Stimulated activated CD4-positive, alpha-beta T cell treated with anti-CD3 and anti-CD28 coated beads, Interleukin-4, amount 100 ng/mL, for 24 hours (primary cell): ENCODE results near the gene MEG3.

ENCODE experiments used
- DNase-seq: peaks from one replicate; pipeline ENCODE4 v3.0.0-alpha.2; 2020

Gene MEG3

GRCh38 chr14:100866666-100867630 lies 41.0 kb downstream of the MEG3 start:
- no peak for DNase-seq

- no peak for DNase-seq
These were observed 41.9 kb downstream of the MEG3 start for GRCh38 chr14:100867631-100868315.

DNA sequence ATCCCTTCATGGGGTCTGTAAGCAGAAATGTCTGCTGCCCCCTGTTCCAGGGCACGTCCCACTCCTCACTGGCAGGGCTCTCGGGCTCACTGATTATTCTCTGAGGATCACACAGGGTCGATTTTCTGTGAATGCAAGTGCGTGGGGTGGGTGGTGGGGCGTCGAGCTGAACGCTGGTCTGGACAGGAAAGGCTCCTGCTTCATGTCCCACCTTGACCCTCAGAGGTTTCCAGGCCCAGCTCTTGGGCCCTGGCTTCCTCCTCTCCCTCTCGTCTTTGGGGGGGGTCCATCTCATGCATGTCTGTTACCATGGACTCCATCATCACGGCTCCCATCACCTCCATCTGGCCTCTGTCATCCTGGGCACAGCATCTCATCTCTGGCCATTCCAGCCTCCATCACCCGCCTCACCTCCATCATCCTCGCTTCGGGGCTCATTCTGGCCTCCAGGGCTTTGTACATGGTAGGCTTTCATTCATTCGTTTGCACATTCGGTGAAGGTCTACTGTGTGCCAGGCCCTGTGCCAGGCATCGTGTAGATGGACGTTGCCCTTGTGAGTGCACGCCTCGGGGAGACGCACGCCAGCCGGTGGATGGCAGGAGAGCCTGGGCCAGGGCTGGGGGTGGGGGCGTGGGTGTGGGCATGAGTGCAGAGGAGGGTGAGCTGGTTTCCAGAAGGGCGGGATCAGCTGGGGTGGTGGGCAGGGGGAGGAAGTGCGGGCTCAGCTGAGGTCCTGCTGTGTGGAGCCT lies 42.9 kb downstream of the MEG3 start:
- no peak for DNase-seq

DNA sequence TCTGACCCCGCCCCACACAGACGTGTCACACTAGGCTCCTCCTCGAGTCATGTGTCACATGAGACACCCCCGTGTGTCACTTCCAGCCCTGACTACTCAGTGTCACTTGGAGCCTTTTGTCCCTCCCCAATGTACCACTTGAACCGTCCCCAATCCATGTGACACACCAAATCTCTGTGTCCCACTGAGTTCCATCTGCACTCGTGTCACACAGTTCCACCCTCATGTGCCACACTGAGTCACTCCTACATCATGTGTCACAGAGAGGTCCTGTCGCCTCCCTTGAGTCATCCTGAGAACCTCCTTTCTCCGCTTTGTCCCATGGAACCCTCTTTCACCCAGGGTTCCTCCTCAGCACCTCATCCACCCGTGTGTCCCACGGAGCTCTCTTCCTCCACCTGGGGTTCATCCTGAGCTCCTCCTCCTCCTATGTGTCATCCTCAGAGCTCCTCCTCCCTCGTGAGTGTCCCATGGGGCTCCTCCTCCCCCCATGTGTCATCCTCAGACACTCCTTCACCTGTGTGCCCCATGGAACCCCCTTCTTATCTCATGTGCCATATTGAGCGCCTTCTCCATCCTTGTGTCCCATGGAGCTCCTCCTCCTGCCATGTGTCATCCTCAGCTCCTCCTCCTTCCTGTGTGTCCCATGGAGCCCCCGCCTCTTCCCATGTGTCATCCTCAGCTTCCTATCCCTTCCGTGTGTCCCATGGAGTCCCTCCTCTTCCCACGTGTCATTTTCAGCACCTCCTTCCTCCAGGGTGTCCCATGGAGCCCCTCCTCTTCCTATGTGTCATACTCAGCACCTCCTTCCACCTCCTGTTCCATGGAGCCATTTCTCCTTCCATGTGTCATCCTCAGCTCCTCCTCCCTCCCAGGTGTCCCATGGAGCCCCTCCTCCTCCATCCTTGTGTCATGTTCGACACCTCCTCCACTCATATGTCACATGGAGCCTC lies 45.6 kb downstream of the MEG3 start:
- no peak for DNase-seq

- DNase-seq: no peak
These were observed 46.6 kb downstream of the MEG3 start for GRCh38 chr14:100872259-100873095.

DNA sequence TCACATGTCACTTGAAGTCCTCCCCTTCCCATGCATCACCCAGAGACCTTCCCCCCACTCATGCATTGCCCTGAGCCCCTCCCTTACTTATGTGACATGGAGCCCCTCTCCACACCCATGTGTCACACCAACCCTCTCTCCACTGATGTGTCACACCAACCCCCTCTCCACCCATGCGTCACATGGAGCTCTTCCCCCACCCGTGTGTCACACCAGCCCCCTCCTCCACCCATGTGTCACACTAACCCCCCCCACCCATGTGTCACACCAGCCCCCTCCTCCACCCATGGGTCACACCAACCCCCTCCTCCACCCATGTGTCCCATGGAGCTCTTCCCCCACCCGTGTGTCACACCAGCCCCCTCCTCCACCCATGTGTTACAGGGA lies 47.2 kb downstream of the MEG3 start:
- no peak for DNase-seq

DNA sequence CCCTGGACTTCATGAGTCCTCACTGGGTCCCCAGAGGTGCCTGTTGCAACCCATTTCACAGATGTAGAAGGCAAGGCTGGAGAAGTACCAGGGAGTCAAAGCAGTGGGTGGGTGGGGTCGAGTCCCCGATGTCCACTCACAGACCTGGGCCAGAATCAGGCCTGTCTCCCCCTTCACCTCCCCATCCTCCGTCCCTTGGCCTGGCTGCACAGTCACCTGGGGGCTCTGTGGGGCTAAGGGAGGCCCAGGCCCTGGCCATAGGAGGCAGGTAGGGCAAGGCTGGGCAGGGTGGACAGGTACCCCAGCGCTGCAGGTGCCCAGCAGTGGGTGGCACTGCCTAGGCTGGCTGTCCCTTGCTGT lies 48.1 kb downstream of the MEG3 start:
- no peak for DNase-seq

DNA sequence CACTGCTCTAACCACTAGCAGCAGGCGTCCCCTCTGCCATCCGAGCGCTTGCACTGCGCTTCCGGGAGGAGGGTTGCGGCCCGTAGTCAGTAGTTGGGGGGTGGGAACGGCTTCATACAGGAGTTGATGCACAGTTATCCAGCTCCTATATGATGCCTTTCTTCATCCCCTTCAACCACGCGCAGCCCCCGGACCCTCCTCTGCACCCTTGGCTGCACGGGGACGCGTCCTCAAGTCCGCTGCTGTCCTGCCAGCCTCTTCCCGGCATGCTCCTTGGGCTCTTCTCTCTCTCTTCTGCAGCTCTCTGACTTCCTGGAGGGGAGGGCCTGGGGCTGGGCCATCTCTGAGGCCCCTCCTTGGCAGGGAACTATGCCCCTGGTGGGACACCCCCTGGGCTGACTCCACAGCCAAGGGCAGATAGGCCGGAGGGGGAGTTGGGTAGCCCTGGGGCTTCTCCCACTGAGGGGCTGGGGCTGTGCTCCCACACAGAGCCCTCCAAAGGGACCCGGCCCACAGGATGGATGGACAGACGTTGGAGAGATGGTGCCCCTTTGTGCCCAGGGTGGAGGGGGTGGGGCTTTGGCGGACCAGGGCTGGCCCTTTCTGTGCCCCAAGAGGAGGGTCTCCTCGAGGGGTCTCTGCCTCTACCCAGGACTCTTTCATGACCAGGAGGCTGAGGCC lies 48.6 kb downstream of the MEG3 start:
- DNase-seq: no peak

- DNase-seq: no peak
These were observed 49.2 kb downstream of the MEG3 start for GRCh38 chr14:100875126-100875525.

DNA sequence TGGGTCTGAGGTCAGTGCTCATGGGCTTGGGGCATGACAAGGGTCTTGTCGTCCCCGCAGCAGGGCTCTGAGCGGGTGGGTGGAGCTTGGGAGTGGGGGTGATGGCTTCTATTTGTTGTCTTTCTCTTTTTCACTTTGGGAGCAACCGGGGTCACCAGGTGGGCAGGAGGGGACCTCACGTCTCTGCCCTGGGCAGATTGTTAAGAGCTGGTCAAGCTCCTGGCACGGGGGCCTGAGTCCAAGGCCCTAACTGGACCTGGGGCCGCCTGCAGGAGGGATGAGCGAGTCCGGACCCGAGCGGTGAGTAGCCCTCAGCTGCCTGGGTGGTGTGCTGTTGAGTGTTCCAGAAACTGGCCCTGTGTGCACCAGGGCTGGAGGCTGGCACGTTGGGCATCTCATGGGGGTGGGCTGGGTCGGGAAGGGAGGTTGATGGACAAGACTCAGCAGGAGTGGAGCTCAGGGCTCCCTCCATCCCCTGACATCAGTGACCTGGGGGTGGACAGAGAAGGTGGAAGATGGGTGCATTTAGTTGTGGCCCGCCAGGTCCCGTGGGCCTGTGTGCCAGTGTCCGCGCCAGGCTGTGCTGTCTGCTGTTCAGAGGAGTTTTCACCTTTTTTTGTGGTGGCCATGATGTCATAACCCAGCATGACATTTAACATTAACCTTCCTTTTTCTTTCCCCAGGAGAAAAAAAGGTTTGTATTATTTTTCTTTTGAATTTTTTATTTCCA lies 50.1 kb downstream of the MEG3 start:
- DNase-seq: no peak

GRCh38 chr14:100878271-100879146 lies 52.6 kb downstream of the MEG3 start:
- no peak for DNase-seq

DNA sequence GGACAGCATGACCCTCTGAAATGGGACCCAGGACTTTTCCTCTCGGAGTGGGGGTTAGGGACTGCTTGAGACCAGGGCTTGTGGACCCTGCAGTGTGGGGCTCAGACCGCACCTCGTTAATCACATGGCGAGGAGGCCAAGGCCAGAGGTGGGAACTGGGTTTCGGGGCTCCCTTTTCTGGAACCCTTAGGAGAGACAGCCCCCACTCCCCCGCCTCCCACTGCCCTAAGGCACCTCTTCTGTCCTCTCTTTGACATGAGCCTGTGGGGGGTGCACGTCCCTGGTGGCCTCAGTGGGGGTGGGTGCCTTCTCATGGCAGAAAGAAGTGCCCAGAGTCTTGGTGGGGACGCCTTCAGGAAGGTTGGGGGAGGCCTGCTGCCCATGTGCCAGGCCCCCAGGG lies 53.3 kb downstream of the MEG3 start:
- DNase-seq: no peak

DNA sequence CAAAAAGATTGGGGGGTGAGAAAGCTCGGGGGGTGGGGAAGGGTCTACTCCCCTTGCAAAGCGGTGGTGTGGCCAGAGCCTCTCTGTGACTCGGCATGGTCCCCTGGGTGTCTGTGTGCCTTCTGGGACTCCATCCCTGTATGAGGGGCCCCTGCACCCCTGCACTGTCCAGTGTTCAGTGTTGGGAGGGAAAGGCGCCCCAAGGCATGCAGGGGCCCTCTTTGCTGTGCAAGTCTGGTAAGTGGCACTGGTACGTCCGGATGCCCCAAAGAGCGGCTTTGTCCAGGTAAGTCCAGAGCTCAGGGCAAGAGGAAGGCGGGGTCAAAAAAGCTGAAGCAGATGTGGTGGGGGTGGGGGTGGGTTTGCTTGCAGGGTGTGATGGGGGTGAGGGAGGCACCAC lies 53.9 kb downstream of the MEG3 start:
- no peak for DNase-seq

GRCh38 chr14:100880271-100881101 lies 54.6 kb downstream of the MEG3 start:
- no peak for DNase-seq

- no peak for DNase-seq
These were observed 55.5 kb downstream of the MEG3 start for GRCh38 chr14:100881211-100882025.

- DNase-seq: no peak
These were observed 56.4 kb downstream of the MEG3 start for GRCh38 chr14:100882026-100882967.
